GM12864 (cell line): ENCODE results near the gene THADA.

Experiments
- DNase-seq: peaks from one replicate; pipeline ENCODE4 v3.0.0-alpha.2; 2011; ENCODE audit warnings: low read depth
- H3K4me3 ChIP-seq: 2 replicates; pipeline ENCODE4 v1.5.1; 2011; ENCODE audit warnings: mild to moderate bottlenecking, low read depth, low read length, control low read depth
- CTCF ChIP-seq: IDR thresholded peaks from 2 replicates; pipeline ENCODE4 v1.5.1; 2011; ENCODE audit warnings: low read depth, mild to moderate bottlenecking, moderate library complexity, low read length, control low read depth, inconsistent platforms; ENCODE audit errors: missing control alignments

The THADA gene

DNA sequence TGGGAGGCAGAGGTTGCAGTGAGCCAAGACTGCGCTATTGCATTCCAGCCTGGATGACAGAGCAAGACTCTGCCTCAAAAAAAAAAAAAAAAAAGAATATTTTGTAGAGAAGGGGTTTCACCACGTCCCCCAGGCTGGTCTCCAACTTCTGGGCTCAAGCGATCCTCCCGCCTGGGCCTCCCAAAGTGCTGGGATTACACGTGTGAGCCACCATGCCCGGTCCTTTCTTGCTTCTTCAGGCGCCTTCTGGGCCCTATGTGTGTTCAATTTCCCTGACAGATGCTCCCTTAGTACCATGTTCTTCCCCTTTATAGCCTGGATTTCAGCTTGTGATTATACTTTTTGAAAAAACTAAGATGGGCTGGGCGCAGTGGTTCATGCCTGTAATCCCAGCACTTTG, 379.2 kb downstream of the THADA start:
- no peak for DNase-seq
- no peak overlapping the region for H3K4me3 ChIP-seq
- no peak for TF ChIP-seq CTCF

DNA sequence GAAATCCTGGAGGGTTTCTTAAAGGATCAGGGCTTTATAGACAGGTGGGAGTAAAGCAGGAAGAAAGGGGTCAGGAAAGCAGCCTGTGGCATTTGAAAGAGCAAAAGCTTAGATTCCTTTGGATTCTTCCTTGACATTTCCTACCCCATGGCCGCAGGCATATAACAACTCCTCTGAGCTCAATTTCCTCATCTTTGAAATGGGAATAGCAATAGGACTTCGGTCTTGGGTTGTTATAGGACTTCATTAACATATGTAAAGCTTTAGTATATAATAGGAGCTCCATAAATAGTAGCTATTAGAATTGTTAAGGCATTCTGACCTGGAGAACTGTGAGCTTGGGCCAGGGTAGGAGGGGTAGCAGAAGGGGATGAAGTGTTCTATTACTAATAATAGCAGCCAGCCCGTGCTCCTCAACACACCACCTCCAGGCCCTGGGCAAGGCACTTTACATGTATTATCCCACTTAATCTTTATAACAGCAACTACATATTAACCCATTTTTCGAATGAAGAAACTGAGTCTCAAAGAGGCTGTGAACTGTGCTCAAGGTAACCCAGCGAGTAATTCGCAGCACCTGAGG, 380.1 kb downstream of the THADA start:
- DNase-seq: no peak
- H3K4me3 ChIP-seq: no peak overlapping the region
- no peak for TF ChIP-seq CTCF

DNA sequence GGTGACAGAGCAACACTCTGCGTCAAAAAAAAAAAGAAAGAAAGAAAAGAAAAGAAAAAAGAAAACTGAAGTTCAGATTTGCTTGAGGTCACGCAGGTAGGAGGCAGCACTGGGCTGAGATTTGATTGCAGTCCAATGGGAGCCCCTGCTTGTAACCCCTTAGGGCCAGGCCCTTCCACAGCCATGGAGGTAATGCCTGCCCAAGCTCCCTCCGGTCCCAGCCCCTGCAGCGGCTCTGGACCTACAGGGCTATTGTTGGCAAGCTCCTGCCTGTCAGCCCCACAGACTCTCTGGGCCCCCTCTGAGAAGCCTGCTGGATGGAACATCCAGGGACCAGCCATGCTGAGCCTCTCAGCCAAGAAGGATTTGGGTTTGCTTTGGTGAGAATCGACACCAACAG, 381.6 kb downstream of the THADA start:
- H3K4me3 ChIP-seq: no peak overlapping the region
- DNase-seq: no peak
- TF ChIP-seq CTCF: no peak

GRCh38 chr2:43212931-43213330, 382.9 kb downstream of the THADA start:
- no peak for TF ChIP-seq CTCF
- no peak for DNase-seq
- no peak overlapping the region for H3K4me3 ChIP-seq

DNA sequence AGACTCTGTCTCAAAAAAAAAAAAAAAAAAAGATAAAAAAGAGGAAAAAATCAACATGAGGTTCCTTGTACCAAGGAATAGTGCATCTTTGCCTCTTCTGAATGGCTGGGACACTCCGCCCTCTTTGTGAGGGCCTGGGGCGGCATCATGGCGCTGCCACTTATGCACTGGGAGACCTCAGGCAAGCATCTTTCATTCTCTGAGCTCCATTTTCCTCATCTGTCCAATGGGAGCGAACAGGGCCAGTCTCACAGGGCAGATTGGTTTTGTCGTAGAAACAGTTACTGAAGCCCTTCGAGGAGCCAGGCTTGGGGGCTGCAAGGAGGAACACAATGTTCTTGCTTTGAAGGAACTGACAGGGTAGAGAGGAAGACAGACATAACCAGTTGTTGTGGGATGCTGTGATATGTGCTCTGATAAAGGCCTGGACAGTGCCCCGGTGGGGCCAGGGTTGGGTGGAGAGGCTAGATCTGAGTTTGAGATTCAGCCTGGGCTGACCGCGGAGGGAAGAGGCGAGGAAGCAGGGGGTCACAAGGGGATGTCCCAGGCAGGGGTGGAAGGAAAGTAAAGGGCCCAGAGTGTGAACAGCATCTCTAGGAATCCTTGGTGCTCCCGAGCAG, 383.5 kb downstream of the THADA start:
- no peak overlapping the region for H3K4me3 ChIP-seq
- TF ChIP-seq CTCF: no peak
- DNase-seq: no peak

DNA sequence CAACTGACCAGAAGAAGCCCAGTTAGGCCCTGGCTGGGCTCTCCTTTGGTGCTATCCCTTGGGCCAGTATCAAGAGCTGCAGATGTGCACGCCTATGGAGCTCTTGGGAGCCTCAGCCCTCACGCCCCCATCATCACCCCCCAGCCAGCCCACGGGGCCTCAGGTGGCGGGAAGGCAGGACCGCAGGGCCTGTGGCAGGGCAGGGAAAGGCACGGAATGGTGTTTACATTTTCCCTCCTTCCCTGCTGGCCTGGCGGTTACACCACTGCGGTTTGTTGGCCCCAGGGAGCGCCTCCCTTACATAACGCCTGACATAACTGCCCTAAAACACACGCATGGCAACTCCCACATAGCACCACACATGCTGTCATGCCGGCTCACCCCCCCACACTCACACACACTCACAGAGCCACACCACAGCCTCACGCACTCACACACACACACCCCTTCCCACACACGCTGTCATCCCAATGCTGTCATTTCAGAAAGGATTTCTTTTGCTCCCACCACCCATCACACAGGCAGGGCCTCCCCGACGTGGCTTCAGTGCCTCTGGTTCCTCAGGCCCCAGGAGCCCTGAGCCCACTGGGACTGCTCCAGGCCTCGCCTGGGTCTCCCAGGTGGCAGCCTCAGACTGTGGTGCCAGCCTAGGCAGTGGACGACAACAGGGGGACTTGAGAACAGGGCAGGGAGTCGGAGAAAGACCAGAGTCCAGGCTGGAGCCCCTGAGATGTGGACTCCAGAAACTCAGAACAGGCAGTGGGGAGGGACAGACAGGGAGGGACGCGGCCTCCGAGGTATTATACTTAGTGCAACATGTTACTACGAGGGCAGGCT, 385.2 kb downstream of the THADA start:
- no peak overlapping the region for H3K4me3 ChIP-seq
- TF ChIP-seq CTCF: no peak
- DNase-seq: no peak
